ENCODE measurements around the gene ACADS. TPM values are rescaled to one million over a fixed set of nuclear protein-coding genes. Genes with fewer than 3 reads are reported as not detected.

The ACADS gene
- total RNA-seq, 1 donor from 2014 or later, result 20.9 TPM

- Histone ChIP-seq H3K27me3 (no peaks in the 10 kb centered on the region), H3K9me3 (no peaks in the 10 kb centered on the region), H3K4me3 (peak overlapping the region; percentile 90), H3K4me1 (peaks cover 16% of the 10 kb centered on the region), H3K27ac (peak overlapping the region; percentile 84), H3K36me3 (peaks cover 20% of the 10 kb centered on the region)
- TF ChIP-seq, protein P1, sequence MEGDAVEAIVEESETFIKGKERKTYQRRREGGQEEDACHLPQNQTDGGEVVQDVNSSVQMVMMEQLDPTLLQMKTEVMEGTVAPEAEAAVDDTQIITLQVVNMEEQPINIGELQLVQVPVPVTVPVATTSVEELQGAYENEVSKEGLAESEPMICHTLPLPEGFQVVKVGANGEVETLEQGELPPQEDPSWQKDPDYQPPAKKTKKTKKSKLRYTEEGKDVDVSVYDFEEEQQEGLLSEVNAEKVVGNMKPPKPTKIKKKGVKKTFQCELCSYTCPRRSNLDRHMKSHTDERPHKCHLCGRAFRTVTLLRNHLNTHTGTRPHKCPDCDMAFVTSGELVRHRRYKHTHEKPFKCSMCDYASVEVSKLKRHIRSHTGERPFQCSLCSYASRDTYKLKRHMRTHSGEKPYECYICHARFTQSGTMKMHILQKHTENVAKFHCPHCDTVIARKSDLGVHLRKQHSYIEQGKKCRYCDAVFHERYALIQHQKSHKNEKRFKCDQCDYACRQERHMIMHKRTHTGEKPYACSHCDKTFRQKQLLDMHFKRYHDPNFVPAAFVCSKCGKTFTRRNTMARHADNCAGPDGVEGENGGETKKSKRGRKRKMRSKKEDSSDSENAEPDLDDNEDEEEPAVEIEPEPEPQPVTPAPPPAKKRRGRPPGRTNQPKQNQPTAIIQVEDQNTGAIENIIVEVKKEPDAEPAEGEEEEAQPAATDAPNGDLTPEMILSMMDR (IDR thresholded peaks at IDR 0.05), result no peak
- intact Hi-C loops (cut with DNase I), result loop anchor here (5.0 kb wide), 1 partner anchor 64 kb away; no protein-coding TSS in a partner anchor
- DNase-seq, result peak; percentile 70
- peak; percentile 41 for ATAC-seq
Observed at GRCh38 chr12:120710805-120711296, 14.8 kb upstream of the ACADS start.

- ATAC-seq, result no peak
- Histone ChIP-seq H3K4me1 (peaks cover 16% of the 10 kb centered on the region), H3K9me3 (no peaks in the 10 kb centered on the region), H3K36me3 (peaks cover 26% of the 10 kb centered on the region), H3K27ac (no peak overlapping the region), H3K4me3 (peak overlapping the region; percentile 90), H3K27me3 (no peaks in the 10 kb centered on the region)
- no peak for DNase-seq
- TF ChIP-seq, protein P1 (IDR thresholded peaks at IDR 0.05), result no peak
- intact Hi-C loops (cut with DNase I), result loop anchor here (5.0 kb wide), 1 partner anchor 64 kb away; no protein-coding TSS in a partner anchor
Observed at GRCh38 chr12:120711411-120711810, 14.2 kb upstream of the ACADS start.

DNA sequence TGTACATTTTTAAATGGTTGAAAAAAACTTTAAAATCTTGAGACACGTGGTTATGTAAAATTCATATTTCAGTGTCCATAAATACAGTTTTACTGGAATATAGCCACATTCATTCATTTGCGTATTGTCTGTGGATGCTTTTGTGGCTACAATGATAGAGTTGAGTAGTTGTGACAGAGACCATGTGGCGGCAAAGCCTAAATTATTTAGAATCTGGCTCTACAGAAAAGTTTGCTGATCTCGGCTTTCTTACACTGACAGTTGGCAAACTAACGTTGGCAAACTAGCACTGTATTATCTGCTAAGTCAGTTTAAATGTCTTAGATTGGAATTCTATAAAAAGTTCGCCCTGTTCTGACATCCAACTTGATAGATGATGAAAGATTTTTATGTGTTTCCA lies 13.0 kb upstream of the ACADS start:
- H3K4me1 ChIP-seq, result peaks cover 16% of the 10 kb centered on the region
- no peak overlapping the region for H3K4me3 ChIP-seq
- H3K36me3 ChIP-seq, result peaks cover 38% of the 10 kb centered on the region
- H3K27ac ChIP-seq, result no peak overlapping the region
- no peak for ATAC-seq
- DNase-seq, result no peak
- intact Hi-C loops (cut with DNase I), result loop anchor here (5.0 kb wide), 1 partner anchor 65 kb away; no protein-coding TSS in a partner anchor
- TF ChIP-seq, protein P1 (IDR thresholded peaks at IDR 0.05), result no peak
- no peaks in the 10 kb centered on the region for H3K27me3 ChIP-seq
- H3K9me3 ChIP-seq, result no peaks in the 10 kb centered on the region

DNA sequence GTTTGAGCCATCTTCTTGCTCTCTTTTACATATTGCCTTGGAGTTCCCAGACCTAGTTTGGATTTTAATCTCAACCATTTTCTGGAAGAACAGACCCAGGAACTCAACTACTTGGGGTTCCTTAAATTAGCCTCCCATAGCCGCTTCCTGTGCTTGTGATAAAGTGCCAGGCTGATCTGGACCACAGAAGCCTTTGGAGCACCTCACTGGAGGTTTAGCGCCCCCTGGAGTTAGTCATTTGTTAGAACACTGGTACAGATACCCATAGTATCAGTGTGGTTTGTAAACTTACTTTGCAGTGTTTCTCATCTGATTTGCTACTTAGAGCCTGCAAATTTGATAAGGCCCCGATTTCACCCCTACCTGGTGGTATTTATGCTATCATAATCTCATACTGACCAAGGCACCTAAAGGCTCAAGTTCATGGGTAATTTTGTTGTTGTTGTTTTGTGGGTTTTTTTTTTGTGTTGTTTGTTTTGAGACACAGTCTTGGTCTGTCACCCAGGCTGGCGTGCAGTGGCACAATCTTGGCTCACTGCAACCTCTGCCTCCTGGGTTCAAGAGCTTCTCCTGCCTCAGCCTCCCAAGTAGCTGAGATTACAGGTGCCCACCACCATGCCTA lies 11.7 kb upstream of the ACADS start:
- DNase-seq, result no peak

GRCh38 chr12:120718055-120718454 lies 7.6 kb upstream of the ACADS start:
- TF ChIP-seq, protein P1 (IDR thresholded peaks at IDR 0.05), result no peak
- Histone ChIP-seq H3K4me1 (peaks cover 23% of the 10 kb centered on the region), H3K27me3 (no peaks in the 10 kb centered on the region), H3K27ac (no peak overlapping the region), H3K9me3 (no peaks in the 10 kb centered on the region), H3K4me3 (no peak overlapping the region), H3K36me3 (peaks cover 91% of the 10 kb centered on the region)
- DNase-seq, result no peak
- intact Hi-C loops (cut with DNase I), result no loop called here
- no peak for ATAC-seq

More for the DNA sequence above, 11.7 kb upstream of the ACADS start:
- H3K36me3 ChIP-seq, result peaks cover 51% of the 10 kb centered on the region
- TF ChIP-seq, protein P1 (IDR thresholded peaks at IDR 0.05), result peak; percentile 86
- H3K4me1 ChIP-seq, result peaks cover 16% of the 10 kb centered on the region
- H3K9me3 ChIP-seq, result no peaks in the 10 kb centered on the region
- H3K4me3 ChIP-seq, result no peak overlapping the region
- intact Hi-C loops (cut with DNase I), result loop anchor here (5.0 kb wide), 1 partner anchor 67 kb away; no protein-coding TSS in a partner anchor
- peak; percentile 84 for ATAC-seq
- H3K27me3 ChIP-seq, result no peaks in the 10 kb centered on the region
- H3K27ac ChIP-seq, result no peak overlapping the region
